RWPE1 (cell line): Measurements from ENCODE around the gene CHMP4A.
A peak's percentile ranks its signal among the peaks of the same experiment; 100 is the strongest.
"Not testable (repeated sequence)": the region's sequence is repeated elsewhere in the genome, so short reads cannot be mapped to it uniquely, and the experiment has no call there.

Source experiments
- CTCF ChIA-PET: fragments of 350-600 bp; sonication (Branson Sonifier 250); formaldehyde crosslinking; extraction: SDS; loops from one replicate; lab custom pipeline; 2021; lab: Yijun Ruan, JAX
- POLR2A ChIA-PET: fragments of 400-600 bp; formaldehyde crosslinking; extraction: SDS; loops from one replicate; lab custom pipeline; 2020; ENCODE audit warnings: antibody characterized with exemption; ENCODE audit not compliant: low non-redundant PET; lab: Yijun Ruan, JAX
- DNase-seq: peaks from one replicate; pipeline ENCODE4 v3.0.0; 2012; ENCODE audit warnings: low spot score
- H3K27ac ChIP-seq: fragments of 450-650 bp; 2 replicates; pipeline ENCODE4 v1.5.1; 2017
- CTCF ChIP-seq: fragments of 450-650 bp; conservative IDR thresholded peaks from 2 replicates; pipeline ENCODE4 v1.5.1; 2017; ENCODE audit warnings: low read depth, mild to moderate bottlenecking

The CHMP4A gene

GRCh38 chr14:24250354-24250753 lies 37.1 kb upstream of the CHMP4A start:
- DNase-seq = no peak
- POLR2A ChIA-PET = no interaction called here
- CTCF ChIA-PET = interaction anchor here (1.9 kb wide), 1 partner anchor 47 kb away, joined by 8 read pairs; no protein-coding TSS in a partner anchor
- peak overlapping the region; percentile 53 for H3K27ac ChIP-seq
- no peak for TF ChIP-seq CTCF

- no peak for TF ChIP-seq CTCF
- ChIA-PET CTCF (interaction anchor here (0.7 kb wide), 1 partner anchor 59 kb away, joined by 3 read pairs; the partner anchor contains the start of gene CIDEB), POLR2A (no interaction called here)
- H3K27ac ChIP-seq = peak overlapping the region; percentile 43
- DNase-seq = no peak
Observed at GRCh38 chr14:24249230-24250021, 36.1 kb upstream of the CHMP4A start.

- ChIA-PET CTCF (interaction anchor here (0.7 kb wide), 3 partner anchors 22 to 67 kb away, joined by 3 to 4 read pairs (median 4); no protein-coding TSS in a partner anchor), POLR2A (interaction anchor here (0.7 kb wide), 1 partner anchor 10 kb away, joined by 3 read pairs; no protein-coding TSS in a partner anchor)
- H3K27ac ChIP-seq = peak overlapping the region; percentile 43
- no peak for TF ChIP-seq CTCF
- no peak for DNase-seq
Observed at GRCh38 chr14:24247422-24247821, 34.1 kb upstream of the CHMP4A start.

DNA sequence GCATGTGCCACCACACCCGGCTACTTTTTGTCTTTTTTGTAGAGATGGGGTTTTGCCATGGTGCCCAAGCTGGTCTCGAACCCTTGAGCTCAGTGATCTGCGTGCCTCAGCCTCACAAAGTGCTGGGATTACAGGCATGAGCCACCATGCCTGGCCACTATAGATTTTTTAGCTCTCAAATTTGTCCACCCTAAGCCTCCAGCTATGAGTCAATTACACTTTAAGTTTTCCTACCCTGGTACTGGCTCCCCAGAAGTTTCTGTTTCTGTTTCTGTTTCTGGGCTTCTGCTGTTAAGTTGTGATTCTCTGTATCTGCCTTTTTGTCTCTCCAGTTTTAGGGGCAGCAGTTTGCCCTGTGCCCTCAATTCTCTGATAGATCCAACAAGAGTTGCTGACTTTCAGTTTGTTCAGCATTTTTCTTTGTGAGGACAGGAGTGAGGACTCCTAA lies 33.5 kb upstream of the CHMP4A start:
- DNase-seq = no peak
- peak overlapping the region; percentile 43 for H3K27ac ChIP-seq
- CTCF ChIA-PET = interaction anchor here (0.7 to 1.6 kb wide), 3 partner anchors 23 to 68 kb away, joined by 3 to 5 read pairs (median 4); no protein-coding TSS in a partner anchor
- POLR2A ChIA-PET = interaction anchor here (0.7 kb wide), 1 partner anchor 21 kb away, joined by 3 read pairs; no protein-coding TSS in a partner anchor
- TF ChIP-seq CTCF = no peak

- POLR2A ChIA-PET, DNase-seq: not testable (repeated sequence)
- CTCF ChIA-PET = interaction anchor here (0.6 to 4.1 kb wide), 2 partner anchors 53 to 197 kb away, joined by 3 to 51 read pairs; partner anchors contain the start of genes DHRS1 and NOP9
- H3K27ac ChIP-seq = peak overlapping the region; percentile 23
Observed at GRCh38 chr14:24245350-24245749, 32.1 kb upstream of the CHMP4A start.

GRCh38 chr14:24243336-24243836 lies 30.1 kb upstream of the CHMP4A start:
- peak overlapping the region; percentile 97 for H3K27ac ChIP-seq
- ChIA-PET CTCF (interaction anchor here (0.6 to 4.1 kb wide), 12 partner anchors 8 to 103 kb away, joined by 3 to 51 read pairs (median 4); partner anchors contain the start of genes CIDEB, DHRS1, LTB4R2 and NOP9), POLR2A (interaction anchor here (0.7 to 2.8 kb wide), 6 partner anchors 12 to 56 kb away, joined by 3 to 17 read pairs (median 8); partner anchors contain the start of genes DHRS1, NOP9 and RABGGTA)
- no peak for TF ChIP-seq CTCF
- no peak for DNase-seq
